ENCODE data around the gene RWDD3.
A peak's percentile ranks its signal among the peaks of the same experiment; 100 is the strongest.

Gene RWDD3

DNA sequence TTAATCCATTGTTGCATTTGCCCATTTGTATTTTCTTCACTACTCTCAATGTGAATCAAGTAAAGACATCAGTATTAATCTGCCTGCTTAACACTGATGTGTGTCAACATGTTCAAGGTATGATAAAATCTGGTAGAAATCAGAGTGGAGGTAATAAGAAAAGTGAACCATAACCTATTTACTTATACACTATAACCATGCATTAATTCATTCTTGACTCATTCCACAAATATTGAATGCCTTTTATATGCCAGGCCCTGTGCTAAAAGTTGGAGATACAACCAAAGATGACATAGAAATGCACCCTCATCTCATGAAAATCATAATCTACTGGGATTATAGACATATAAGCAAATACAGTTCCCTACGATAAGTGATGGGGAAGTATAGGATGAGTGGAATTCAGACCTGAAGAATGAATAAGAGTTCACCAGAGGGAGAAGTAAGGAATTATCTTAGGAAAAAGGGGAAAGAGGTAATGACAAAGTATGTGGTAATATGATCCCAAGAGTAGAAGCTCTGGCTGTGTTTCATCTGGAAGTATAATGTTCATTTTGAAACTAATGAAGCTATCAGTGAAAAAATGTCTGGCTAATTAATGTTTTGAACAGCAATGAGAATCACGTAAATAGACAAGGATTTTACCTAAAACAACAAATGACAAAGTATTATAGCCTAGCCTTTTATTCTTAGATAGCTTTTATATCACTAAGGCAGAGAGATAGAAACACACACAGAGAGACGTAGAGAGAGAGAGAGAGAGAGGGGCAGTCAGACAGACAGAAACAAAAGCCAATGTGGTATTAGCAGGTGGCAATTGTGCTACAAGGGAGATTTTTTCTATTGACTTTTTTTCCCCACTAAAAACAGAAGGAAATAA, 7.0 kb upstream of the RWDD3 start:
- DNase-seq (ENCODE audit: low read depth), result no peak
- TF ChIP-seq, protein P1, sequence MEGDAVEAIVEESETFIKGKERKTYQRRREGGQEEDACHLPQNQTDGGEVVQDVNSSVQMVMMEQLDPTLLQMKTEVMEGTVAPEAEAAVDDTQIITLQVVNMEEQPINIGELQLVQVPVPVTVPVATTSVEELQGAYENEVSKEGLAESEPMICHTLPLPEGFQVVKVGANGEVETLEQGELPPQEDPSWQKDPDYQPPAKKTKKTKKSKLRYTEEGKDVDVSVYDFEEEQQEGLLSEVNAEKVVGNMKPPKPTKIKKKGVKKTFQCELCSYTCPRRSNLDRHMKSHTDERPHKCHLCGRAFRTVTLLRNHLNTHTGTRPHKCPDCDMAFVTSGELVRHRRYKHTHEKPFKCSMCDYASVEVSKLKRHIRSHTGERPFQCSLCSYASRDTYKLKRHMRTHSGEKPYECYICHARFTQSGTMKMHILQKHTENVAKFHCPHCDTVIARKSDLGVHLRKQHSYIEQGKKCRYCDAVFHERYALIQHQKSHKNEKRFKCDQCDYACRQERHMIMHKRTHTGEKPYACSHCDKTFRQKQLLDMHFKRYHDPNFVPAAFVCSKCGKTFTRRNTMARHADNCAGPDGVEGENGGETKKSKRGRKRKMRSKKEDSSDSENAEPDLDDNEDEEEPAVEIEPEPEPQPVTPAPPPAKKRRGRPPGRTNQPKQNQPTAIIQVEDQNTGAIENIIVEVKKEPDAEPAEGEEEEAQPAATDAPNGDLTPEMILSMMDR (conservative IDR thresholded peaks at IDR 0.05; ENCODE audit: low read depth, low read length), result no peak
- no peak overlapping the region for H3K4me3 ChIP-seq (ENCODE audit: low read length)

GRCh38 chr1:95229037-95229436, 5.0 kb upstream of the RWDD3 start:
- DNase-seq (ENCODE audit: low read depth), result no peak
- TF ChIP-seq, protein P1 (conservative IDR thresholded peaks at IDR 0.05; ENCODE audit: low read depth, low read length), result no peak
- no peak overlapping the region for H3K4me3 ChIP-seq (ENCODE audit: low read length)

DNA sequence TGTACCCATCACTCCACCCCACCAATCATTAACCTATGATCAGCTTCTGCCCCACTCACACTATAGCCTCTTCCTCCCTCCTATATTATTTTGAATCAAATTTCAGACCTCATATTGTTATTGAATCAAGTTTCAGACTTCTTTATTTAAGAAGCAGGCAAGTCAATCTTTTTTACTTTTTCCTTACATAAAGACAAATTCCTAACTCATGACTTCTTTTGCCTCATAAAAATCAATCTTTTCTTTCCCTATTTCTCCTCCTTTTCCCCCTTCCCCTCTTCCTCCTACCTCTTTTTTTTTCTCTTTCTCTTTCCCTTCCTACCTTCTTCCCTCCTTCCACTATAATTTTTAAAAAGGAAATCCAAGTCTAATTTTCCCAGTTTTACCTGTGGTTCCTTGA, 4.3 kb upstream of the RWDD3 start:
- TF ChIP-seq, protein P1 (conservative IDR thresholded peaks at IDR 0.05; ENCODE audit: low read depth, low read length), result no peak
- no peak overlapping the region for H3K4me3 ChIP-seq (ENCODE audit: low read length)
- DNase-seq (ENCODE audit: low read depth), result no peak

GRCh38 chr1:95230256-95230655, 3.8 kb upstream of the RWDD3 start:
- DNase-seq (ENCODE audit: low read depth), result no peak
- TF ChIP-seq, protein P1 (conservative IDR thresholded peaks at IDR 0.05; ENCODE audit: low read depth, low read length), result no peak

DNA sequence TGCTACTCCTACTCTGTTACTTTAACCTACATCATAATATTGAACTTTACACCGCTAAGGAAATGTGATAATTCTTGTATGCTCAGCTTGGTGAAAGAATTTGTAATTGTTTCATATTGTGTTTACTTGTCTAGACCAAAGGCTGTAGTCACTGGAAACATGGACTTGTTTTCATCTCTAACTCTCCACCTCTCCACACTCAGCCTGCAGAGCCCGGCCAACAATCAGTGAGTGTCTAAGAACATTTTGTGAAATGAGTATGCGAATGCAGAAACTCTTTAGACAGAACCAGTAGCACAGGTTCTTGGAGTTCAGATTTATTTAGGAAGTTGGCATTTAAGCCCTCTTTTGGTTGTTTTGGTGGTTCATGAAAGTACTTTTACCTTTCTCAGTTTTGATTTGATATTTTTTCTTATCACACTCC, 3.2 kb upstream of the RWDD3 start:
- no peak overlapping the region for H3K4me3 ChIP-seq (ENCODE audit: low read length)
- no peak for DNase-seq (ENCODE audit: low read depth)
- TF ChIP-seq, protein P1 (conservative IDR thresholded peaks at IDR 0.05; ENCODE audit: low read depth, low read length), result no peak

More at GRCh38 chr1:95230256-95230655, 3.8 kb upstream of the RWDD3 start:
- no peak overlapping the region for H3K4me3 ChIP-seq (ENCODE audit: low read length)

- TF ChIP-seq, protein P1 (conservative IDR thresholded peaks at IDR 0.05; ENCODE audit: low read depth, low read length), result no peak
- DNase-seq (ENCODE audit: low read depth), result no peak
- H3K4me3 ChIP-seq (ENCODE audit: low read length), result peak overlapping the region; percentile 59
These were observed 1.2 kb upstream of the RWDD3 start for GRCh38 chr1:95232646-95233318.
